GM21515 (cell line): ENCODE data around the gene PTPN2.
"Not testable (repeated sequence)": the region's sequence is repeated elsewhere in the genome, so short reads cannot be mapped to it uniquely, and the experiment has no call there.

Experiments
- ATAC-seq: cut with Tn5 transposase; IDR thresholded peaks from one replicate; pipeline ENCODE4 v1.9.1; 2021; ENCODE audit not compliant: unreplicated experiment

PTPN2 gene

GRCh38 chr18:12895014-12895413 lies 11.0 kb upstream of the PTPN2 start:
- no peak for ATAC-seq

- ATAC-seq: no peak
Measured at GRCh38 chr18:12891561-12891960, 7.5 kb upstream of the PTPN2 start.

DNA sequence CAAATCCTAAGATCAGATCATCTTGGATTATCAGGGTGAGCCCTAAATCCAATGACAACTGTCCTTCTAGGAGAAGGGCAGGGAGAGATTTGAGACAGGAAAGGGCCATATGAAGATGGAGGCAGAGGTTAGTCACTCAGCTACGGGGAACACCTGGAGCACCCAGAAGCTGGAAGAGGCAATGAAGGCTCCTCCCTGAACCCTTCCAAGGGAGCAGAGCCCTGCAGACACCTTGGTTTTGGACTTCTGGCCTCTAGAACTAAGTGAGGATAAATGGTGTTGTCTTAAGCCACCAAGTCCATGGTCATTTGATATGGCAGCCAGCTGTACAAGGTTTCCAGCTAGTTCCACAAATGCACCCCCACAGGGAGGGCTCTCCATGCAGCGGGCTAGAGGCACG lies 6.9 kb upstream of the PTPN2 start:
- ATAC-seq: no peak

GRCh38 chr18:12886498-12887126 lies 2.6 kb upstream of the PTPN2 start:
- ATAC-seq: no peak

DNA sequence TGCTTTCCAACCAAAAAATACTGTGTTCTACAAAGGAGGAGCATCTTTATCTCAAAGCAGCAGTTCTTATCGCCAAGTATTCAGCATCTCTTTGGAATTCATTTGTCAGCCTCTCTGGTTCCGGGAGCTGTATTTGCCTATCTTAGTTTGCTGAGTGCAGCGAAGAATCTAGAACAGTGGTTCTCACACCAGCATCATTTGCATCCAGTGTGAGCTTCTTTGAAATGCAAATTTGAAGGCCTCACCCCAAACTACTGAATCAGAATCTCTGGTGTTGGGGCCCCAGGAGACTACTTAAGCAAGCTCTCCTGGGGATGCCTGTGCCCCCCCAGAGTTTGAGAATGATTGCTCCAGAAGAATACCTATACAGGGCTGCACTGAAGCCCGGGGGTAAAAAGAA lies 1.5 kb upstream of the PTPN2 start:
- ATAC-seq: no peak

- no peak for ATAC-seq
Measured at GRCh38 chr18:12884406-12885323, 628 bp upstream of the PTPN2 start.

GRCh38 chr18:12883372-12883683 lies 709 bp downstream of the PTPN2 start:
- peak; percentile 5 for ATAC-seq

DNA sequence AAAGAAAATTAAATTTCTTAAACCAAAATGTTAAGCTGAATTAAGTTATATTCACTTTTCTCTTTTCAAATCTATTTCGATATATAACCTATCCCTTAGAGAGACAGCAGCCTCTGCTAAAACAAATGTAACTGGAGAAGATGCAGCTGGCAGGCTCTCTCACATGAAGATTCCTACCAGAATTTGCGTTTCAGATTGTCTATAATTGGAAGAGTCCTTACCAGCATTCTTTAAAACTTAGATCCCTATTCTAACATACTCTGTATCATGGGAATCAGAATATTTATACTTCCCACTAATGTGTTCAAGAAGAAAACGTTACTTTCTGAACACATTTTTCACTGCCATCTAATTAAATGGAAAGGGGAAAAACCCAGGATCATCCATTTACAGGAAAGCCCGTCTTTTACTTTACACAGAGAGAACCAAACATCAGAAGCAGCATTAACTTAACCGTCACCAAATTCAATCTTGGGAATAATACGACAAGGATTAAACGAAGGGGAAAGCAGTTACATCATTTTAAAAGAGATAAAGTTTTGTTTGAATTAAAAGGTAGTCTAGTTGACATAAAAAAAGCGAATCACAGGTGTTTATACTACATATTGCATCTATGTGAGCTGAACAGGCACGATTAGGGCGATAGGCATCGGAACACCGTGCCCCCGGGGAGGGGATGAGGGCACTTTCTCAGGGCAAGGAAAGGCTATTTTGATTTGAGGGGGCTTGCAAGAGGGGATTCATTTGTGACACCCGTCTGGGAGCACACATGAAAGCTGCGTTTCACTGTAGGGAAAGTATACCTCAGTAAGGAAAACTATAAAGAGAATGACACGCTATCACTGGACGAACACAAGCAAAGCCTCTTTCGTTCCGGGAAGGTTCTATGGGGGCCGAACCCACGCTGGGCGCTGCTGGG lies 1.3 kb downstream of the PTPN2 start:
- no peak for ATAC-seq

DNA sequence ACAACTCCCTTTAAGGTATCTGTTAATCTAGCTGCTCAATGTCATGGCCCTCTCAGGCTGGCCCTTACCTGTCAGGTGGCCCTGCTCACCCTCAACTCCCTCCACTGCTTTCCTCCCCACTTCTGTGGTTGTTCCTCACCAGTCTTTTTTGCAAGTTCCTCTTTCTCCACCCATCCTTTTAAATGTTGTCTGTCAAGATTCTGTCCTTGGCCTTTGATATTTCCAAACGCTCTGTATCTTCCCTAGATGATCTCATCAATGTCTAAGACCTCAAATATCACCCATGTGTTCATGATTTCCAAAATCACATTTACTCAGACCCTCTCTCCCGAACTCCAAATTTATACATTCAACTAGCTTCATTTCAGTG lies 3.5 kb downstream of the PTPN2 start:
- ATAC-seq: no peak

GRCh38 chr18:12879840-12880540 lies 4.0 kb downstream of the PTPN2 start:
- ATAC-seq: no peak

GRCh38 chr18:12874992-12875391 lies 9.0 kb downstream of the PTPN2 start:
- not testable (repeated sequence) for ATAC-seq

DNA sequence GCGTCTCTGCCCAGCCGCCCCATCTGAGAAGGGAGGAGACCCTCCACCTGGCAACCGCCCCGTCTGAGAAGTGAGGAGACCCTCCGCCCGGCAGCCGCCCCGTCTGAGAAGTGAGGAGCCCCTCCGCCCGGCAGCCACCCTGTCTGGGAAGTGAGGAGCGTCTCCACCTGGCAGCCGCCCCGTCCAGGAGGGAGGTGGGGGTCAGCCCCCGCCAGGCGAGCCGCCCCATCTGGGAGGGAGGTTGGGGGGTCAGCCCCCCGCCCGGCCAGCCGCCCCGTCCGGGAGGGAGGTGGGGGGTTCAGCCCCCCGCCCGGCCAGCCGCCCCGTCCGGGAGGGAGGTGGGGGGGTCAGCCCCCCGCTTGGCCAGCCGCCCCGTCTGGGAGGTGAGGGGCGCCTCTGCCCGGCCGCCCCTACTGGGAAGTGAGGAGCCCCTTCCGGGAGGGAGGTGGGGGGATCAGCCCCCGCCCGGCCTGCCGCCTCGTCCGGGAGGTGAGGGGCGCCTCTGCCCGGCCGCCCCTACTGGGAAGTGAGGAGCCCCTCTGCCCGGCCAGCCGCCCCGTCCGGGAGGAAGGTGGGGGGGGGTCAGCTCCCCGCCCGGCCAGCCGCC lies 10.0 kb downstream of the PTPN2 start:
- ATAC-seq: not testable (repeated sequence)

GRCh38 chr18:12872408-12872807 lies 11.6 kb downstream of the PTPN2 start:
- ATAC-seq: no peak

- ATAC-seq: no peak
Measured at GRCh38 chr18:12868576-12868975, 15.5 kb downstream of the PTPN2 start.

- no peak for ATAC-seq
Measured at GRCh38 chr18:12867441-12868123, 16.5 kb downstream of the PTPN2 start.

DNA sequence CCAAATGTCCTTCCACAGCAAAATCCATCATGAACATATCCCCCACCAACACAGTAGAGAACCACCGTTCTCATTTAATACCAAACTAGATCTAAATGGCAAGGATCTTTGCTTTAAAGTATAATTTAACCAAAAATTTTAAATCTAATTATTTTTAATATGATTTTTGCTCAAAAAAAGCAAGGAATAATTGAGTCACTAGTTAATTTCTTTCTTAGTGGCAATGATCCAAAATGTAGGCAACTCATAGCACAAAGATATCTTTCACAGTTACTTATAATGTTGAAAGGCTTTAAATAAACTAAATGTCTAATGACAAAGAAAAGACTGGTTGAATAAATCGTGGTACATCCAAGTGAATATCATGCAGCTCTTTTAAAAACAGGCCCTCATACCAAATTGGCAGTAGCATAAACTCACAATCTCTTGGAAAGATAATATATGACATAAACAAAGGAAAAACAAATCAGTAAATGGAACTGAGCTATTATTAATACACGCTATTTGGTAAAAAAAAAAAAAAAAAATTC lies 20.3 kb downstream of the PTPN2 start:
- ATAC-seq: no peak

DNA sequence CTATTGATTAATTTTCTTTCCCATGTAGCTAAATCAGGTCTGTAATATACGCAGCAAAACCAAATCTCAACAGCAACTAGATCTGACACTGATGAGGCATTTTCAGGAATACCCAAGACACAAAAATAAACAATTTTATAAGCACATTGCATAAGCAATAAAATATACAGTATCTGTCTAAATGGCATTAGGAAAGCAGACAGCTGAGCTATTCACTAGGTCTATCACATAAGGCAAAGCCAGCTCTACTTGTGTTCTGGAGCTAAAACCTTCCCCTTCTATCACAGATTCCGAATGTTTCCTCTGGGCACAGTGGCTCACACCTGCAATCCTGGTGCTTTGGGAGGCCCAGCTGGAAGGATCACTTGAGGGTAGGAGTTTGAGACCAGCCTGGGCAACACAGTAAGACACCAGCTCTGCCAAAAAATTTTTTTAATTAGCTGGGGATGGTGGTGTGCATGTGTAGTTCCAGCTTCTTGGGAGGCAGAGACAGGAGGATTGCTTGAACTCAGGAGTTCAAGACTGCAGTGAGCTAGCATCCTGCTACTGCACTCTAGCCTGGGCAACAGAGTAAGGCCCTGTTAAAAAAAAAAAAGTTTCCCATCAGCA lies 21.1 kb downstream of the PTPN2 start:
- no peak for ATAC-seq

DNA sequence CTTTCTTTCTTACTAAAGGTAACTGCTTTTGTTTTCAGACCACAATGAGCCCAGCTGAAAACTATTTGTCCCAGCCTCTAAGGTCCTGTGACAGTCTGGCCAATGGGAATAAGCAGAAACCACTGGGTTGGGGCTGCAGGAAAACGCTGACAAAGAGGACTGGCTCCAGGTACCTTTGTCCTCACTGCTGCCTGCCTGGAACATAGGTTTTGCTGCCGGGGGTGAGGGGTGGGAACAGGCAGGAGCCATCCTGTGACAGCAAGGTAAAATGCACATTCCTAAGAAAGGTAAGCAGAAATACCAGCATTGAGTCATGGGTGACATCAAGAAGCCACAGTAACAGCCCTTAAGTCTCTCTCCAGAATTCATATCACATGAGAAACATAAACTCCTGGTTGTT lies 21.6 kb downstream of the PTPN2 start:
- no peak for ATAC-seq

DNA sequence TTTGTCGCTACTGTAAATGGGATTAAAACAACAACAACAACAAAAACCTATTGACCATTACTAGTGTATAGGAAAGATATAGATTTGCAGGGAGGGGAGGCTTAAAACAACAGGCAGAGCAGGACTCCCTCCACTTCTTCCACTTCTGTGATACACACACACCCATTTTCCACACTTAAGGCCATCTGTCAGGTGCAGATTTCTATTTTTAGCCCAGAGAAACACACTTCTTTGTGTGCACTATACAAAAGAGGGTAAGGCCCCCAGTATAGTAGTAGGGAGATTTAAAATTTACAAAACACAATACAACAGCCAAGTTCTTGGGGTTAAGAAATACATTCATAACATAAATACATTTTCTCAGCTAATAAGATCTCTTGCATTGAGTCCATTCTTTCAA lies 22.4 kb downstream of the PTPN2 start:
- no peak for ATAC-seq
